Lower lobe of right lung (tissue), 2 donors: ENCODE data around the gene HTR1D. TPM values are rescaled to one million over a fixed set of nuclear protein-coding genes. Genes with fewer than 3 reads are reported as not detected.
"Not testable (repeated sequence)": the region's sequence is repeated elsewhere in the genome, so short reads cannot be mapped to it uniquely, and the experiment has no call there.

ENCODE experiments used
- ATAC-seq, 2 donors: fragments of 200-7000 bp; cut with Tn5 transposase; one replicate each; pipeline ENCODE4 v1.9.1; 2020 to 2022; ENCODE audit warnings: mild to moderate bottlenecking in 2 of 2, moderate library complexity in 2 of 2
- DNase-seq: peaks from one replicate; pipeline ENCODE4 v3.0.0-alpha.2; 2020
- H3K27ac ChIP-seq: fragments of 200-600 bp; one replicate; pipeline ENCODE4 v1.8.0; 2022
- H3K27me3 ChIP-seq: fragments of 200-600 bp; one replicate; pipeline ENCODE4 v1.8.0; 2022; ENCODE audit warnings: low read depth
- H3K36me3 ChIP-seq: fragments of 200-600 bp; one replicate; pipeline ENCODE4 v1.8.0; 2022; ENCODE audit warnings: mild to moderate bottlenecking
- H3K4me1 ChIP-seq: fragments of 200-600 bp; one replicate; pipeline ENCODE4 v1.8.0; 2022
- H3K4me3 ChIP-seq: fragments of 200-600 bp; one replicate; pipeline ENCODE4 v1.8.0; 2022; ENCODE audit warnings: mild to moderate bottlenecking
- H3K9me3 ChIP-seq: fragments of 200-600 bp; one replicate; pipeline ENCODE4 v1.8.0; 2022
- CTCF ChIP-seq: fragments of 200-600 bp; IDR thresholded peaks from one replicate; pipeline ENCODE4 v1.8.0; 2022; ENCODE audit warnings: antibody characterized with exemption, mild to moderate bottlenecking
- intact Hi-C: fragments of 100-400 bp; cut with DNase I; formaldehyde crosslinking; loops from one replicate; pipeline ENCODE4 v1.11.0; 2022
- long read RNA-seq: library from polyadenylated mRNA; unstranded; transcript quantifications from one replicate; pipeline ENCODE4 v2.0.0, GENCODE V29; 2021
- total RNA-seq: library from RNA; stranded (reverse); fragmentation: NEBNext Ultra II Directional; extraction: Animal tissue kit (Norgen Biotek cat#: 25700); gene quantifications from one replicate; pipeline ENCODE4 v1.2.1, GENCODE V29; 2021
- donor health status: DM: no; HTN: yes; CAD: no; lungs with severe emphysema.

Gene HTR1D
- total RNA-seq: 1.1 TPM
- long read RNA-seq, partial matches to known transcripts: 0 of 1 reads
- long read RNA-seq, other reads (novel, unspliced or antisense): 1 of 1 reads

- ATAC-seq (peak; percentile 37 to 42), DNase-seq (no peak)
- Histone ChIP-seq H3K36me3 (no peaks in the 10 kb centered on the region), H3K27ac (no peak within 1 kb of the TSS), H3K9me3 (no peaks in the 10 kb centered on the region), H3K27me3 (peaks cover 41% of the 10 kb centered on the region), H3K4me1 (peaks cover 13% of the 10 kb centered on the region), H3K4me3 (peak within 1 kb of the TSS; percentile 57)
- intact Hi-C loops: no loop called here
- TF ChIP-seq CTCF: no peak
Measured at GRCh38 chr1:23217421-23218115, at the start of gene HTR1D. HTR1D (minus strand) TSS chr1:23217502; CDS start chr1:23194219, 23,283 bp downstream.

DNA sequence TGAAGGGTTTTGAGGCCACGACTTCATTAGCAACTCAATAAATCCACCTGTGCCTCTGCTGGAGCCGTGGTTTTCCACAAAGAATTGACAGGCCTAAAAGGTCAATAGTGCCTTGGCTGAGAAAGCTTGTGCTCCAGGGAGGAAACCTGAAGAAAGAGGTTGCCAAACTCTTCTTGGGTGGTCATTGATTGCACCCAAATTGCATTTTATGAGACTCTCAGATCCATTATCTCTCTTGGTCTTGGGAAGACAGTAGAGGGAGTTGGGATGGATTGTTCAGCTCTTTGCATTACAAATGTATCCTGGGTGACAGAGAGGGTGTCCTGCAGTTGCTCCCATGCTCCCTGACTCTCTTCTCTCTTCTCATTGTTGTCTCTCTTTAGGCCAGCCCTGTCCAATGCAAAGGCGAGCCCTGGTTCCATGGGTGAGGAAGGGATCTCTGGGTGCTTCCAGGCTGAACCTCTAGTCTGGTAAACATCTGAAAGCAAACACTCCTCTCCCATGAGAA lies 46.1 kb upstream of the HTR1D start:
- DNase-seq (no peak), ATAC-seq (no peak)
- Histone ChIP-seq H3K9me3 (no peaks in the 10 kb centered on the region), H3K27me3 (no peaks in the 10 kb centered on the region), H3K4me3 (no peak overlapping the region), H3K27ac (no peak overlapping the region), H3K4me1 (no peaks in the 10 kb centered on the region), H3K36me3 (no peaks in the 10 kb centered on the region)
- no peak for TF ChIP-seq CTCF
- intact Hi-C loops: no loop called here

- ATAC-seq, H3K4me1 ChIP-seq: not testable (repeated sequence)
Measured at GRCh38 chr1:23258082-23258481, 40.8 kb upstream of the HTR1D start.

GRCh38 chr1:23257371-23257770 lies 40.1 kb upstream of the HTR1D start:
- H3K4me1 ChIP-seq, H3K27ac ChIP-seq, H3K36me3 ChIP-seq, DNase-seq, H3K27me3 ChIP-seq, H3K9me3 ChIP-seq, H3K4me3 ChIP-seq, intact Hi-C loops, ATAC-seq: not testable (repeated sequence)

More at GRCh38 chr1:23258082-23258481, 40.8 kb upstream of the HTR1D start:
- H3K4me3 ChIP-seq, H3K9me3 ChIP-seq, intact Hi-C loops, H3K27me3 ChIP-seq, DNase-seq, H3K27ac ChIP-seq, H3K36me3 ChIP-seq: not testable (repeated sequence)

- Histone ChIP-seq H3K4me3 (no peak overlapping the region), H3K27me3 (no peaks in the 10 kb centered on the region), H3K27ac (no peak overlapping the region), H3K4me1 (no peaks in the 10 kb centered on the region), H3K36me3 (no peaks in the 10 kb centered on the region), H3K9me3 (no peaks in the 10 kb centered on the region)
- no peak for DNase-seq
- no peak for TF ChIP-seq CTCF
- intact Hi-C loops: no loop called here
- ATAC-seq: no peak
Measured at GRCh38 chr1:23254584-23254983, 37.3 kb upstream of the HTR1D start.

DNA sequence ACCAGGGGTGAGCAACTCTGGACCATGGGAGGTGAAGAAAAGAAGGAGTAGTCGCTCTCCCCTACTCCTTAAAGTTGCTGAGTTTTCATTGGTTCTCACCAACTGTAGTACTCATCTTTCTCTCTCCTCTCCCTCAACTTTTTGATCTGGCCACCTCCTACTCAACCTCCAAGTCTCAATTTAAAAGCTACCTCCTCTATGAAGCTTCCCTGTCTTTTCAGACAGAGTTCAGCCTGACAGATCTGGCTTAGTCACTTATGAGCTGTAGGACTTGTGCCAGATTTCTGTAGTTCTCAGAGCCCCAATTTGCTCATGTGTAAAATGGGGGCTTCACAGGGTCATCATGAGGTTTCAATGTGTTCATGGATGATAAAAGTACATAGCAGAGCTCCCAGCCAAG lies 34.5 kb upstream of the HTR1D start:
- intact Hi-C loops: no loop called here

More for the DNA sequence above, 34.5 kb upstream of the HTR1D start:
- Histone ChIP-seq H3K27ac (no peak overlapping the region), H3K9me3 (no peaks in the 10 kb centered on the region), H3K4me3 (no peak overlapping the region), H3K27me3 (no peaks in the 10 kb centered on the region), H3K4me1 (no peaks in the 10 kb centered on the region), H3K36me3 (no peaks in the 10 kb centered on the region)
- TF ChIP-seq CTCF: no peak
- ATAC-seq (no peak), DNase-seq (no peak)
